ENCODE results near the gene MYRIP. TPM values are rescaled to one million over a fixed set of nuclear protein-coding genes. Genes with fewer than 3 reads are reported as not detected.

The MYRIP gene
- total and polyA plus RNA-seq, 12 donors, result 0.45 to 2.7 (median 1.3) TPM

- no peak for DNase-seq
- no peak for TF ChIP-seq CTCF (IDR thresholded peaks at IDR 0.05)
- H3K27ac ChIP-seq, result no peak overlapping the region
- no peaks in the 10 kb centered on the region for H3K4me1 ChIP-seq
- intact Hi-C loops (cut with DNase I), result no loop called here
- H3K4me3 ChIP-seq, result no peak overlapping the region
- ATAC-seq, result no peak
- peaks cover 0 to 5% (median 0%) of the 10 kb centered on the region in 9 donors for H3K36me3 ChIP-seq
- peaks cover 0 to 23% (median 14%) of the 10 kb centered on the region in 11 donors for H3K9me3 ChIP-seq
- 54 to 56% methylated on average over 9 of the region's 9 CpGs for WGBS, 2 donors
- no peaks in the 10 kb centered on the region for H3K27me3 ChIP-seq
Measured at GRCh38 chr3:40097131-40098117, 288.0 kb downstream of the MYRIP start.

GRCh38 chr3:40098261-40098759, 288.9 kb downstream of the MYRIP start:
- H3K36me3 ChIP-seq, result peaks cover 0 to 5% (median 0%) of the 10 kb centered on the region in 9 donors
- no peaks in the 10 kb centered on the region for H3K4me1 ChIP-seq
- no peak overlapping the region for H3K27ac ChIP-seq
- peaks cover 0 to 23% (median 14%) of the 10 kb centered on the region in 11 donors for H3K9me3 ChIP-seq
- DNase-seq (no peak), ATAC-seq (no peak)
- H3K4me3 ChIP-seq, result no peak overlapping the region
- no peak for TF ChIP-seq CTCF (IDR thresholded peaks at IDR 0.05)
- intact Hi-C loops (cut with DNase I), result no loop called here
- H3K27me3 ChIP-seq, result no peaks in the 10 kb centered on the region

GRCh38 chr3:40099871-40100270, 290.5 kb downstream of the MYRIP start:
- no peak for TF ChIP-seq CTCF (IDR thresholded peaks at IDR 0.05)
- no peak overlapping the region for H3K4me3 ChIP-seq
- 65 to 69% methylated on average over 7 of the region's 7 CpGs for WGBS, 2 donors
- H3K36me3 ChIP-seq, result peaks cover 0 to 5% (median 0%) of the 10 kb centered on the region in 9 donors
- no peaks in the 10 kb centered on the region for H3K27me3 ChIP-seq
- ATAC-seq, result no peak
- no peak overlapping the region for H3K27ac ChIP-seq
- DNase-seq, result no peak
- H3K9me3 ChIP-seq, result peaks cover 0 to 23% (median 14%) of the 10 kb centered on the region in 11 donors
- H3K4me1 ChIP-seq, result no peaks in the 10 kb centered on the region
- intact Hi-C loops (cut with DNase I), result no loop called here

- Histone ChIP-seq H3K4me1 (no peaks in the 10 kb centered on the region), H3K4me3 (no peak overlapping the region), H3K27me3 (no peaks in the 10 kb centered on the region), H3K36me3 (peaks cover 0 to 5% (median 0%) of the 10 kb centered on the region in 9 donors), H3K9me3 (peaks cover 0 to 23% (median 14%) of the 10 kb centered on the region in 11 donors), H3K27ac (no peak overlapping the region)
- no peak for TF ChIP-seq CTCF (IDR thresholded peaks at IDR 0.05)
- ATAC-seq (no peak), DNase-seq (no peak)
- intact Hi-C loops (cut with DNase I), result no loop called here
Measured at GRCh38 chr3:40102182-40102581, 292.8 kb downstream of the MYRIP start.

Measured in heart right ventricle (tissue), 16 donors.